Raji (cell line): Measurements from ENCODE around the gene DPP9.

Experiments
- POLR2A ChIP-seq: IDR thresholded peaks from 2 replicates; pipeline ENCODE4 v1.6.1; 2011; ENCODE audit warnings: low read depth, low read length, control low read depth; ENCODE audit not compliant: insufficient read depth

Gene DPP9

GRCh38 chr19:4719499-4719866, 4.2 kb downstream of the DPP9 start:
- TF ChIP-seq POLR2A: no peak

DNA sequence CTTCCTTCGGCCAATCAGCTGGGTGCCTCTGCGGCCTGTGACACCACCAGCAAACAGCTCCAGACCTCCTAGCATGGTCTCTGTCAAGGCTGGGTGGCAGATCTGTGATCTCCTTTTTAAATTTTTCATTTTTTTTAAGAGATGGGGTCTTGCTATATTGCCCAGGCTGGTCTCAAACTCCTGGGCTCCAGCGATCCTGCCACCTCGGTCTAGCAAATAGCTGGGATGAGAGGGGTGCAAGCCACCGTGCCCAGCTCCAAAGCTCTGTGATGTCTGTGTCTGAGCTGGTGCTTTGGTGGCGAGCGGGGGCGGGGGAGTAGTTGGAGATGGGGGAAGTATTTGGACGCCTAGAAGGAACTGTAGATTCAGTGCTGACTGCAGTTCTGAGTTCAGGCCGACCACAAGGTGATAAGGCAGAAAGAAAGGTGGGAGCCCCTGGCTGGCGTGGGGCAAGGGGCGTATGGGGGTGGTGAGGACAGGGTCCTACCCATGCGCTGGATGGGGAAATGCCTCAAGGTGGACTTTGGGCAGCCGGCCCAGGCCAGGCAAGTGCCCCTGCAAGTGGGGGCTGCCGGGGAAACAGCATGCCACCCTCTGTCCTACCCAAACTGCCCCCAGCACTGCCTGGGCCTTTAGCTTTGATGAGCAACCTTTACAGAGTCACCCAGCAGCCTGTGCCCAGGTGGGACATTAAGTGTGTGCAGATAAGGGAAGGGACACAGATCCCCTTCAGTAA, 5.5 kb downstream of the DPP9 start:
- no peak for TF ChIP-seq POLR2A

DNA sequence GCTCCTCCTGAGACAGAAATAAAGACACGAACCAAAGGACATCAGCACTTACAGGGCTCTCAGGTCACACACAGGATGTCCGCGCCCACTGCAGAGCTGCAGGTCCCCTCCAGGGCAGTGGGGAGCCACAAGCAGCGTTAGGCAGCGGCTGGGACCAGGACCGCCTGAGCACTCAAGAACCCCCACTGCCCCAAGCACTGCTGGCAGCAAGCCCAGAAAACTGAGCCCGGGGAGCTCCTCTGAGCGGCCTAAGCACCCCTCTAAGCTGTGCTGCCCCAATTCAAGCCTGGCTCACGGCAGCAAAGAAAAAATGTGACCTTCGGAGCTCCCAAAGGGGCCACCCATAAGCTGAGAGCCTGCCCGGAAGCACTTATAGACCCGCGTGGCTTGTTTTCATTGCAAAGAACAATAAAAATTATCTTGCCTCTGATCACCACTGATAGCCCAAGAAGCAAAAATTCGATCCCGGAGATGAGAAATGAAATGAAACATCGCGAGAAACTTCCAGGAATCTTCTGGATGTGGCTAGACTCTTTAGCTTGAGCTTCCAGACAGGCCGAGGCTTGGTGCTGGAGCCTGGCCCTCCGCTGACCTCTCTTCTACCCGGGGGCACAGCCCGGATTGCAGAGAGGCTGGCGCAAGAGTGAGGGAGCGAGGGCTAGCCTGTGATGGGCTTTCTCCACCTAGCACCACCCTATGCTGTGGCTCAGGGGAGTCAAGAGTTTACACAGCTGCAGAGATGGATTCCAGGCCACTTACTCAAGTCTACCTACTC, 6.3 kb downstream of the DPP9 start:
- TF ChIP-seq POLR2A: no peak

DNA sequence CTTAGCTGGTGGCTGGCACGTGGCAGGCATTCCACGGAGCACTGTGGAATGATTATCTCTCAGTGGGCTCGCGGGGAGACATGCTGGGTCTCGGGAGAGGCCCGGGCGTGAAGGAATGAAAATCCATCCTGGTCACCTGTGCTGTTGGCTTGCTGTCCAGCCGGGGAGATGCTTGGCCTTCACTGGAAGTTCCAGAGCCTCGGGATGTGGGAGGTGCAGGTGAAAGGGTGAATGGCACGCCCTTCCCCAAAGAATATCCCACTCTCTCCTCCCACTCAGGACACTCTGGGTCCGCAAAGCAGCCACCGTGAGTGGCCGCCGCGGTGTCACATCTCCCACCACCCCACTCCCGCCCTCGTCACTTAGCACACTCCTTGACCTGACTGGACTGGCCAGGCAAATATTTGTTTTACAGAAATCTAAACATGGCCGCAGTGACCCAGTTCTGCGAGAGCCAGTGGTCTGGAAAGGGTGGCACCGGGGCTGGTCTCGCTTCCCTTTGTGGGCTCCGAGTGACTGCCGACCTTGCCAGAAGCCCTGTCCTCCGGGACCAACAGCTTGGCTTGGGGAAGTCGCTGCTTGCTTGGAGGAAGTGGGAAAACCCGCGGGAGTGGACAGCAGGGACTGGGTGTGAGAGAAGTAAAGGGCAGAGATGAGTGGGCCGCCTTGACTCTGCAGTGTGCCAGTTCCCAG, 8.0 kb downstream of the DPP9 start:
- TF ChIP-seq POLR2A: no peak

- no peak for TF ChIP-seq POLR2A
Observed at GRCh38 chr19:4714016-4714415, 9.6 kb downstream of the DPP9 start.

- no peak for TF ChIP-seq POLR2A
Observed at GRCh38 chr19:4713384-4713951, 10.2 kb downstream of the DPP9 start.

GRCh38 chr19:4712771-4713170, 10.9 kb downstream of the DPP9 start:
- TF ChIP-seq POLR2A: no peak

DNA sequence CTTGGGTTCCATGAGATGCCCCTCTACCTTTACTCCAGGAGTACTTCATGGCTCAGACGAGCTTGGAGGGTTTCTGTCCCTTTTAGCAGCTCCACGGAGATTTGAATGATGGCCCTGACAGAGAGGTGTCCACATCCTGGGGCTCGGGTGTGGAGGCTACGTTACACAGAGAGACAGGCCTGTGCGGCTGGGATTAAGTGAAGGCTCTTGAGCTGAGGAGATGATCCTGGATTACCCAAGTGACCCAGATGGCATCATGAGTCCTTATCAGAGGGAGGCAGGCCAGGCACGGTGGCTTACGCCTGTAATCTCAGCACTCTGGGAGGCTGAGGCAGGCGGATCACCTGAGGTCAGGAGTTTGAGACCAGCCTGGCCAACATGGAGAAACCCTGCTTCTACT, 12.4 kb downstream of the DPP9 start:
- TF ChIP-seq POLR2A: no peak

- TF ChIP-seq POLR2A: no peak
Observed at GRCh38 chr19:4710281-4710600, 13.4 kb downstream of the DPP9 start.

- no peak for TF ChIP-seq POLR2A
Observed at GRCh38 chr19:4709440-4710280, 14.0 kb downstream of the DPP9 start.

GRCh38 chr19:4707956-4708650, 15.5 kb downstream of the DPP9 start:
- no peak for TF ChIP-seq POLR2A

DNA sequence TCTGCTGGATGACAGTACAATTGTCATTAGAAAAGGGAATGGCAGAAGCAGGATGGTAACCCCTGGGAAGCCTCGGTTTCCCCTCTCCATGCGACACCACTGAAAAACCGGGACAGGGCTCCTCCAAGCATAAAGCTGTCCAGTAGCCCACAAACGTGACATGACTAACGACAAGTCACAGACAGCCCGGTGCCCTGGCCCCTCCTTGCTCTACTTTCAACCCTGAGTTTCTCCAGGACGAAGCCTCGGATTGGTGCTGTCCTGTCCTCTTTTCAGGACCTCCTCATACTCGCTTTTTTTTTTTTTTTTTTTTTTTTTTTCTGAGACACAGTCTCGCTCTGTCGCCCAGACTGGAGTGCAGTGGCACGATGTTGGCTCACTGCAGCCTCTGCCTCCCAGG, 16.3 kb downstream of the DPP9 start:
- no peak for TF ChIP-seq POLR2A

DNA sequence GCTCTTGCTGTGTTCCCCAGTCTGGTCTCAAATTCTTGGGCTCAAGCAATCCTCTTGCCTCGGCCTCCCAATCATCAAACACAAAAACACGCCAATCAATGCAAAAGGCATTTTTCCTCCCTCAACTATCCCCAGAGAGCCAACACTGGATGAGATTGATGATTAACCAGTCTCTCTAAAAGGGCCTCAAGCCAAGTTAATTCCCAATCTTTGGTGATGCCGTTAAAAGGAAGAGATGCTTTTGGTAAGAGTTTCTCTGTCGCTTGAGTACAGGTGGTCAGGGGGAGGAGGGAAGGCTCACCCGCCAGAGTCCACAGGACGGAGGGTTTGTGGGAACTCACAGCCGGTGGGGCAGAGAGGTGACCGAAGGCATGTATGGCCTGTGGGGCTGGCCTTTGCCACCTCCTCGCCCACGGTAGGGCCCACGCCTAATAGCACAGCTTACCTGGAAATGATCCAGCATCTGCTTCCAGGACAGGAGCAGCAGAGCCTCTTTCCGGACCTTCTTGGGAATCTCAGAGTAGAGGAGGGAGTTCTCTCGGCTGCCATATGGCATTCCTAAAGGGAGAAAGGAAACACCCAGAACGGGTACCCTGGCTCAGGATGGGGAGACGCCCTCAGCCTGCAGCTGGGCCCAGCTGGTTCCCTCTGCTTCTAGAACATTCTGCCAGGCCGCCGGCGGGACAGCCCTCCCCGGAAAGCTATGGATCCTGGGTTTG, 18.1 kb downstream of the DPP9 start:
- TF ChIP-seq POLR2A: no peak

- no peak for TF ChIP-seq POLR2A
Observed at GRCh38 chr19:4704317-4704673, 19.3 kb downstream of the DPP9 start.

GRCh38 chr19:4703671-4704316, 19.8 kb downstream of the DPP9 start:
- no peak for TF ChIP-seq POLR2A
